ENCODE results near the gene SCD5. TPM values are rescaled to one million over a fixed set of nuclear protein-coding genes. Genes with fewer than 3 reads are reported as not detected.

Gene SCD5
- total and polyA plus RNA-seq, 2 of the 4 experiments (the other 2 are of a cell fraction), result 12.4 to 13.5 TPM

GRCh38 chr4:82694046-82694445 is 104.5 kb downstream of the SCD5 start:
- Histone ChIP-seq H2BK15ac (ENCODE audit: low read depth, low read length) (no peak overlapping the region), H2BK120ac (ENCODE audit: low read depth, low read length) (no peak overlapping the region), H2AK5ac (ENCODE audit: low read depth, low read length) (no peak overlapping the region), H3K9me1 (ENCODE audit: insufficient read depth, low read length) (peaks cover 5% of the 10 kb centered on the region; the same call in 1 of the 2 replicates), H4K20me1 (ENCODE audit: insufficient read depth, low read length) (no peaks in the 10 kb centered on the region), H2AFZ (replicated peaks; ENCODE audit: low read length, poor library complexity) (no peak overlapping the region), H3K9ac (ENCODE audit: low read depth, low read length) (no peak overlapping the region), H3K9me3 (ENCODE audit: control insufficient read depth, insufficient read depth, low read length) (no peaks in the 10 kb centered on the region), H3K27ac (ENCODE audit: insufficient read depth, low read length) (no peak overlapping the region), H3K56ac (ENCODE audit: extremely low read depth, insufficient read depth, low read length) (no peak overlapping the region), H3K4me2 (ENCODE audit: low read depth, low read length) (no peak overlapping the region), H2BK5ac (ENCODE audit: low read depth, low read length, poor library complexity, severe bottlenecking) (no peak overlapping the region), H3K18ac (ENCODE audit: low read depth, low read length) (no peak overlapping the region), H3K4me1 (ENCODE audit: control insufficient read depth, insufficient read depth, low read length) (no peaks in the 10 kb centered on the region), H3K14ac (replicated peaks; ENCODE audit: low read depth, low read length) (no peak overlapping the region), H3K23ac (ENCODE audit: low read depth, low read length) (no peak overlapping the region), H3K79me1 (ENCODE audit: low read depth in 1 of 2, low read length in 2 of 2) (no peaks in the 10 kb centered on the region; a peak in 1 of 4 replicates), H4K91ac (ENCODE audit: insufficient read depth, low read depth, low read length) (no peak overlapping the region), H3K27me3 (ENCODE audit: control insufficient read depth, insufficient read depth, low read length) (no peaks in the 10 kb centered on the region), H2AK9ac (replicated peaks; ENCODE audit: low read depth, low read length, poor library complexity) (no peak overlapping the region), H4K8ac (ENCODE audit: low read depth in 2 of 2, low read length in 2 of 2) (no peak overlapping the region), H3K36me3 (ENCODE audit: control insufficient read depth, insufficient read depth, low read length) (0 out of 2 replicates have a peak, but pooled peaks cover 2% of the 10 kb centered on the region), H3K4me3 (ENCODE audit: insufficient read depth, low read depth, low read length) (no peak overlapping the region), H3K4ac (ENCODE audit: low read depth, low read length) (no peak overlapping the region), H2BK20ac (ENCODE audit: low read depth, low read length) (no peak overlapping the region), H4K5ac (ENCODE audit: low read depth, low read length) (no peak overlapping the region)
- WGBS, 2 experiments (ENCODE audit: extremely low coverage in 2 of 2, insufficient read length in 1 of 2), result 83% methylated on average over 6 of the region's 8 CpGs; no CpG with 5 or more reads in 1 of the 2 experiments
- dilution Hi-C loops (cut with HindIII; ENCODE audit: low sequenced_read_pairs, unreplicated experiment), result no loop called here
- no peak for DNase-seq
- TF ChIP-seq CTCF (conservative IDR thresholded peaks at IDR 0.05; ENCODE audit: low read depth, low read length) (no peak), FOS (IDR thresholded peaks at IDR 0.05; ENCODE audit: low read depth, low read length) (no peak), MAFK (IDR thresholded peaks at IDR 0.05; ENCODE audit: low read depth, low read length) (no peak), USF2 (IDR thresholded peaks at IDR 0.05; ENCODE audit: low read depth, low read length) (no peak), RCOR1 (IDR thresholded peaks at IDR 0.05; ENCODE audit: insufficient replicate concordance, low read length) (no peak), CEBPB (IDR thresholded peaks at IDR 0.05; ENCODE audit: low read depth, low read length) (no peak), RAD21 (IDR thresholded peaks at IDR 0.05; ENCODE audit: low read length) (no peak)
- POLR2A ChIA-PET (ENCODE audit: unreplicated experiment), result no interaction called here
- in situ Hi-C loops (cut with MboI; ENCODE audit: low sequenced_read_pairs), result no loop called here
- intact Hi-C loops (cut with micrococcal nuclease), result no loop called here
- CTCF ChIA-PET, result no interaction called here
- BruUV-seq (replicated peaks), result no TSS peak
- no peak for ATAC-seq (ENCODE audit: low read depth)

Data from IMR-90 (cell line).